ENCODE measurements around the gene LBHD1.

- TF ChIP-seq CTCF (conservative IDR thresholded peaks at IDR 0.05; ENCODE audit: low read depth, low read length) = no peak
- no peak for TF ChIP-seq EZH2 (IDR thresholded peaks at IDR 0.05; ENCODE audit: borderline replicate concordance, low read depth, low read length, poor library complexity, severe bottlenecking)
These were observed 26.5 kb downstream of the LBHD1 start for GRCh38 chr11:62645671-62645945.
